ENCODE results near the gene INSM2.

The INSM2 gene

GRCh38 chr14:35551081-35551480 lies 17.1 kb downstream of the INSM2 start:
- no peak for DNase-seq

GRCh38 chr14:35553808-35554207 lies 19.8 kb downstream of the INSM2 start:
- no peak for DNase-seq

GRCh38 chr14:35556548-35556947 lies 22.6 kb downstream of the INSM2 start:
- no peak for DNase-seq

- no peak for DNase-seq
These were observed 23.3 kb downstream of the INSM2 start for GRCh38 chr14:35557221-35557747.

GRCh38 chr14:35558680-35559079 lies 24.7 kb downstream of the INSM2 start:
- DNase-seq, result no peak

- no peak for DNase-seq
These were observed 32.0 kb downstream of the INSM2 start for GRCh38 chr14:35565871-35566464.

- no peak for DNase-seq
These were observed 37.6 kb downstream of the INSM2 start for GRCh38 chr14:35571598-35571997.

- DNase-seq, result no peak
These were observed 39.9 kb downstream of the INSM2 start for GRCh38 chr14:35573911-35574310.

- no peak for DNase-seq
These were observed 42.3 kb downstream of the INSM2 start for GRCh38 chr14:35576260-35576659.

GRCh38 chr14:35576856-35577255 lies 42.9 kb downstream of the INSM2 start:
- no peak for DNase-seq

GRCh38 chr14:35578135-35578534 lies 44.2 kb downstream of the INSM2 start:
- no peak for DNase-seq

- no peak for DNase-seq
These were observed 44.7 kb downstream of the INSM2 start for GRCh38 chr14:35578639-35579038.

Measured in stimulated activated CD4-positive, alpha-beta T cell treated with anti-CD3 and anti-CD28 coated beads, Interleukin-12 subunit alpha, Interleukin-12 subunit beta, amount 100 ng/mL, for 4 hours (primary cell).